RPMI8226 (cell line): Measurements from ENCODE around the gene OPA3.
A peak's percentile ranks its signal among the peaks of the same experiment; 100 is the strongest.

Experiments used
- DNase-seq: peaks from one replicate; pipeline ENCODE4 v3.0.0-alpha.2; 2015

The OPA3 gene

GRCh38 chr19:45560038-45560437 is 24.6 kb downstream of the OPA3 start:
- no peak for DNase-seq

- peak; percentile 13 for DNase-seq
Measured at GRCh38 chr19:45558399-45558878, 26.2 kb downstream of the OPA3 start.

GRCh38 chr19:45556835-45557234 is 27.8 kb downstream of the OPA3 start:
- DNase-seq = no peak

- no peak for DNase-seq
Measured at GRCh38 chr19:45554481-45554880, 30.1 kb downstream of the OPA3 start.

GRCh38 chr19:45553464-45553863 is 31.1 kb downstream of the OPA3 start:
- no peak for DNase-seq

GRCh38 chr19:45547965-45548609 is 36.5 kb downstream of the OPA3 start:
- no peak for DNase-seq

- DNase-seq = no peak
Measured at GRCh38 chr19:45547211-45547770, 37.3 kb downstream of the OPA3 start.

- DNase-seq = no peak
Measured at GRCh38 chr19:45542234-45542668, 42.4 kb downstream of the OPA3 start.

- DNase-seq = no peak
Measured at GRCh38 chr19:45539459-45539858, 45.1 kb downstream of the OPA3 start.

GRCh38 chr19:45531349-45531748 is 53.3 kb downstream of the OPA3 start:
- no peak for DNase-seq

GRCh38 chr19:45529420-45529785 is 55.2 kb downstream of the OPA3 start:
- DNase-seq = no peak

GRCh38 chr19:45528744-45529419 is 55.7 kb downstream of the OPA3 start:
- no peak for DNase-seq

- DNase-seq = no peak
Measured at GRCh38 chr19:45528149-45528743, 56.4 kb downstream of the OPA3 start.

GRCh38 chr19:45527731-45528130 is 56.9 kb downstream of the OPA3 start:
- no peak for DNase-seq

GRCh38 chr19:45526971-45527370 is 57.6 kb downstream of the OPA3 start:
- no peak for DNase-seq

- no peak for DNase-seq
Measured at GRCh38 chr19:45526143-45526542, 58.5 kb downstream of the OPA3 start.

GRCh38 chr19:45524575-45525129 is 60.0 kb downstream of the OPA3 start:
- no peak for DNase-seq

- DNase-seq = peak; percentile 80
Measured at GRCh38 chr19:45523642-45524256, 60.9 kb downstream of the OPA3 start.

- no peak for DNase-seq
Measured at GRCh38 chr19:45522010-45522941, 62.3 kb downstream of the OPA3 start.

- DNase-seq = no peak
Measured at GRCh38 chr19:45518469-45518826, 66.2 kb downstream of the OPA3 start.

GRCh38 chr19:45517641-45518468 is 66.7 kb downstream of the OPA3 start:
- DNase-seq = no peak
